ENCODE measurements around the gene VPS41.

DNA sequence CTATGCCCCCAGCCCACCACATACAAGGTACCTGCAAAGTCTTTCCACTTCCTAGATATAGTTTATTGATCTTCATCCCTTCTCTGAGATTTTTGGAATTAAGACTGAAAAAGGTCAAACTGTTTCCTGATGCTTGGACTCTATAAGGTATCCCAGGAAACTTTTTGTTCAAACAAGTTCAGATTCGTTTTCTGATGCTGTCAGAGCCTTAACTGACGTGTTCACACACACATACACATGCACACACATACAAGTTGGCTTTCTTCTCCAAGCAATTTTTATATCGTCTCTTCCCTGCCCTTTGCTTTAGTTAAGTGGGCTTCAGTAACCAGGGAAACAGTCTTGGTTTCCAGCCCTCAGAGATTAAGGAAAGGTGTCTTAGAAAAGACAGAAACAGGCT lies 11.7 kb upstream of the VPS41 start:
- TF ChIP-seq, protein P1, sequence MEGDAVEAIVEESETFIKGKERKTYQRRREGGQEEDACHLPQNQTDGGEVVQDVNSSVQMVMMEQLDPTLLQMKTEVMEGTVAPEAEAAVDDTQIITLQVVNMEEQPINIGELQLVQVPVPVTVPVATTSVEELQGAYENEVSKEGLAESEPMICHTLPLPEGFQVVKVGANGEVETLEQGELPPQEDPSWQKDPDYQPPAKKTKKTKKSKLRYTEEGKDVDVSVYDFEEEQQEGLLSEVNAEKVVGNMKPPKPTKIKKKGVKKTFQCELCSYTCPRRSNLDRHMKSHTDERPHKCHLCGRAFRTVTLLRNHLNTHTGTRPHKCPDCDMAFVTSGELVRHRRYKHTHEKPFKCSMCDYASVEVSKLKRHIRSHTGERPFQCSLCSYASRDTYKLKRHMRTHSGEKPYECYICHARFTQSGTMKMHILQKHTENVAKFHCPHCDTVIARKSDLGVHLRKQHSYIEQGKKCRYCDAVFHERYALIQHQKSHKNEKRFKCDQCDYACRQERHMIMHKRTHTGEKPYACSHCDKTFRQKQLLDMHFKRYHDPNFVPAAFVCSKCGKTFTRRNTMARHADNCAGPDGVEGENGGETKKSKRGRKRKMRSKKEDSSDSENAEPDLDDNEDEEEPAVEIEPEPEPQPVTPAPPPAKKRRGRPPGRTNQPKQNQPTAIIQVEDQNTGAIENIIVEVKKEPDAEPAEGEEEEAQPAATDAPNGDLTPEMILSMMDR (conservative IDR thresholded peaks at IDR 0.05): no peak
- TF ChIP-seq ZFX (IDR thresholded peaks at IDR 0.05): no peak
